Measurements from ENCODE around the gene SERPINA12. TPM values are rescaled to one million over a fixed set of nuclear protein-coding genes. Genes with fewer than 3 reads are reported as not detected.

The SERPINA12 gene
- total and polyA plus RNA-seq, 8 donors: not detected

GRCh38 chr14:94548999-94549985 is 40.0 kb upstream of the SERPINA12 start:
- intact Hi-C loops (cut with DNase I): loop anchor here in 1 of 3 donors (10.0 kb wide), 1 partner anchor 104 kb away; no protein-coding TSS in a partner anchor
- WGBS, 2 donors: 28% methylated on average over 24 of the region's 24 CpGs
- DNase-seq (peak in 4 of 6 donors; percentile 30 to 92 (median 72)), ATAC-seq (peak; percentile 82 to 96 (median 90)), FAIRE-seq (no peak)
- TF ChIP-seq, protein P1, sequence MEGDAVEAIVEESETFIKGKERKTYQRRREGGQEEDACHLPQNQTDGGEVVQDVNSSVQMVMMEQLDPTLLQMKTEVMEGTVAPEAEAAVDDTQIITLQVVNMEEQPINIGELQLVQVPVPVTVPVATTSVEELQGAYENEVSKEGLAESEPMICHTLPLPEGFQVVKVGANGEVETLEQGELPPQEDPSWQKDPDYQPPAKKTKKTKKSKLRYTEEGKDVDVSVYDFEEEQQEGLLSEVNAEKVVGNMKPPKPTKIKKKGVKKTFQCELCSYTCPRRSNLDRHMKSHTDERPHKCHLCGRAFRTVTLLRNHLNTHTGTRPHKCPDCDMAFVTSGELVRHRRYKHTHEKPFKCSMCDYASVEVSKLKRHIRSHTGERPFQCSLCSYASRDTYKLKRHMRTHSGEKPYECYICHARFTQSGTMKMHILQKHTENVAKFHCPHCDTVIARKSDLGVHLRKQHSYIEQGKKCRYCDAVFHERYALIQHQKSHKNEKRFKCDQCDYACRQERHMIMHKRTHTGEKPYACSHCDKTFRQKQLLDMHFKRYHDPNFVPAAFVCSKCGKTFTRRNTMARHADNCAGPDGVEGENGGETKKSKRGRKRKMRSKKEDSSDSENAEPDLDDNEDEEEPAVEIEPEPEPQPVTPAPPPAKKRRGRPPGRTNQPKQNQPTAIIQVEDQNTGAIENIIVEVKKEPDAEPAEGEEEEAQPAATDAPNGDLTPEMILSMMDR (IDR thresholded peaks at IDR 0.05): peak; percentile 90 to 97 (median 93)
- H3K27me3 ChIP-seq: no peaks in the 10 kb centered on the region
- no peaks in the 10 kb centered on the region for H3K36me3 ChIP-seq
- H3K4me3 ChIP-seq: no peak overlapping the region
- no peak overlapping the region for H3K27ac ChIP-seq
- H3K4me1 ChIP-seq: no peaks in the 10 kb centered on the region
- H3K9me3 ChIP-seq: no peaks in the 10 kb centered on the region

- FAIRE-seq (no peak), ATAC-seq (no peak), DNase-seq (no peak)
- intact Hi-C loops (cut with DNase I): loop anchor here in 1 of 3 donors (10.0 kb wide), 1 partner anchor 104 kb away; no protein-coding TSS in a partner anchor
- H3K36me3 ChIP-seq: no peaks in the 10 kb centered on the region
- H3K4me3 ChIP-seq: no peak overlapping the region
- H3K27ac ChIP-seq: no peak overlapping the region
- H3K9me3 ChIP-seq: no peaks in the 10 kb centered on the region
- H3K27me3 ChIP-seq: no peaks in the 10 kb centered on the region
- no peaks in the 10 kb centered on the region for H3K4me1 ChIP-seq
- TF ChIP-seq, protein P1 (IDR thresholded peaks at IDR 0.05): no peak
- WGBS, 2 donors: 86 to 92% methylated on average over 14 of the region's 14 CpGs
These were observed 39.1 kb upstream of the SERPINA12 start for GRCh38 chr14:94548131-94548998.

DNA sequence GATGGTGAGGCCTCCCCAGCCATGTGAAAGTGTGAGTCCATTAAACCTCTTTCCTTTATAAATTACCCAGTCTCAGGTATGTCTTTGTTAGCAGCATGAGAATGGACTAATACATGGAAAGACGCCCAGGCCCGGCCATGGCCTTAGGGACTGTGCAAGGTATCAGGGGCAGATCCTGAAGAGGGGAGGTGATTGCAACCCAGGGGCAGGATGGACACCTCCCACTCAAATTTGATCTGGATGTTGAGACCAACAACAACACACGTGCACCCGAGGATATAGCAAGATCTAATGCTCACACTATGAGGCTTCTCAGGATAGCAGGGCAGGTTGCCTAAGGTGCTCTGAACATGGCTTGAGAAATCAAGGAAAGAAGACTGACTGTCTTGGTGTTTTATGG is 38.5 kb upstream of the SERPINA12 start:
- Histone ChIP-seq H3K36me3 (no peaks in the 10 kb centered on the region), H3K4me3 (no peak overlapping the region), H3K27me3 (no peaks in the 10 kb centered on the region), H3K4me1 (no peaks in the 10 kb centered on the region), H3K9me3 (no peaks in the 10 kb centered on the region), H3K27ac (no peak overlapping the region)
- no peak for DNase-seq
- FAIRE-seq: no peak
- WGBS, 2 donors: 61 to 84% methylated on average over 4 of the region's 4 CpGs
- TF ChIP-seq, protein P1 (IDR thresholded peaks at IDR 0.05): no peak
- ATAC-seq: no peak
- intact Hi-C loops (cut with DNase I): loop anchor here in 1 of 3 donors (10.0 kb wide), 1 partner anchor 103 kb away; no protein-coding TSS in a partner anchor

- TF ChIP-seq, protein P1 (IDR thresholded peaks at IDR 0.05): no peak
- Histone ChIP-seq H3K36me3 (no peaks in the 10 kb centered on the region), H3K4me3 (no peak overlapping the region), H3K27me3 (no peaks in the 10 kb centered on the region), H3K4me1 (no peaks in the 10 kb centered on the region), H3K9me3 (no peaks in the 10 kb centered on the region), H3K27ac (no peak overlapping the region)
- whole genome bisulfite sequencing, 2 donors: 92 to 95% methylated on average over 8 of the region's 8 CpGs
- intact Hi-C loops (cut with DNase I): loop anchor here in 1 of 3 donors (10.0 kb wide), 1 partner anchor 102 kb away; no protein-coding TSS in a partner anchor
- no peak for DNase-seq
- FAIRE-seq: no peak
- ATAC-seq: no peak
These were observed 37.9 kb upstream of the SERPINA12 start for GRCh38 chr14:94547151-94547680.

All from pancreas (tissue), 10 donors.